ENCODE measurements around the gene IARS2.
A peak's percentile ranks its signal among the peaks of the same experiment; 100 is the strongest.
"Not testable (repeated sequence)": the region's sequence is repeated elsewhere in the genome, so short reads cannot be mapped to it uniquely, and the experiment has no call there.

The IARS2 gene

DNA sequence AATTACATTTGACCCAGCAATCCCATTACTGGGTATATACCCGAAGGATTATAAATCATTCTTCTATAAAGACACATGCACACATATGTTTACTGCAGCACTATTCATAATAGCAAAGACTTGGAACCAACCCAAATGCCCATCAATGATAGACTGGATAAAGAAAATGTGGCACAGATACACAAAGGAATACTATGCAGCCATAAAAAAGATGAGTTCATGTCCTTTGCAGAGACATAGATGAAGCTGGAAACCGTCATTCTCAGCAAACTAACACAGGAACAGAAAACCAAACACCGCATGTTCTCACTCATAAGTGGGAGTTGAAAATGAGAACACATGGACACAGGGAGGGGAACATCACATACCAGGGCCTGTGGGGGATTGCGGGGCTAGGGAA lies 76.0 kb downstream of the IARS2 start:
- DNase-seq = not testable (repeated sequence)

DNA sequence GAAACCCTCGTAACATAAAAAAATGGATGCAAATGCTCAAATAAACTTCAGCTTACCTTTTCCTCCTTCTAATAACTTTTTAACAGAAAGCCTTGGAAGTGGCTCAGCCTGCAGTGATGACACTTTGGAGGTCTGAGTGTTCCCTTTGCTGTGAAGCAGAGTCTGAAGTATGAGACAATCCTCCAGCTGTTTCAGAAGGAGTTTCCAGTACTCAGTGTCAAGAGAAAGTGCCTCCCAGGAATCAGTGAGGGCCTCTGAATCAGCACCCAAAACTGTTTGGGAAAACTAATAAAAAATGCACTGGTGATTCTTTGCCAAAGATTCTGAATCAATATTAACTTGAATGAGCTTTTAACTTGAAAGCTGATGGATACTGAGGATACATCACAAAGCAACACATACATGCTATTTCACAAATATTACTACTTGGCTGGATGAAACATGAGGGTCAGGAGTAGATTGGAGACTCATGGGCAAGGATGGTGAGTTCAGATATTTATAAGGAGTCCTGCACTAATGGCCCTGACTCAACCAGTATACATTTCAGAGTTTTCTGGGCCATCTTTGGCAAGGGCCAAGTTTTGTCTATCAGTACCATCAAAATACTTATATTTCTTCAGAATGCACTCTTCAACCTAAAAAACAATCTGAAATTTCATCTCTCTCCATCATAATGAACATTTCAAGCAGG lies 77.0 kb downstream of the IARS2 start:
- DNase-seq = no peak

DNA sequence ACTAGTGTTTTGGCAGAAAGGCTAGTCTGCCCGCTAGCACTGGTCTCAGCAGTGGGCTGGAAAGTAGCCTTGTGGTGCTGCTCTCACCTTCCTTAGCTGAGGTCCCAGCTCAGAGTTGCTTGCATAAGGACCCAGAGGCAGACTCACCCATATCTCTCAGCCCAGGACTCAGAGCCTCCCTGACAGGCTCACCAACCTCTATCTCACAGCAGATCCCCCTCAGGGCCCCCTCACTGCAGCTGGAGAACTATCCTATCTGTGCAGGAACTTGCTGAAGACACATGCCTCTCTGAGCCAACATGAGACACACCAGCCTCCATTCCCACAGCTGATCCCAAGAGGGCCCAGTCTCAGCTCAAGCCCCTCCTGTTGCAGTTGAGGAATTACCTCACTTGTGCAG lies 82.6 kb downstream of the IARS2 start:
- DNase-seq = no peak

DNA sequence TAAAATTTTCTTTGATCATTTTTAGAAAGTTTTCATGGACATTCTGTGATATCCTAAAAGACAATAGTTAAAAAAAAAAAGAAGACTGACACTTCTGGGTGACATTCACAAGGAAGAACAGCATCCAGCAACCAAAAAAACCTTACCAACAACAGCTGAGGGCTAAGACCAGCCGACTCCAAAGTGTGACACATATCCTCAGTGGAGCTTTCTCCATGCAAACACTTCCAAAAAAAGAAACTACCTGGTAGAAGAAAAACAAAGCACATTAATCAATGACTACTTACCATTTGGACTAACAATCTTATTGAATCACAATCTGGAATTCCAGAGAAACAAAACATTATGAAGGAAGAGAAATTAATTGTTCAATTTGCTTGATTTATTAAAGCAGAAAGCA lies 88.2 kb downstream of the IARS2 start:
- DNase-seq = no peak

DNA sequence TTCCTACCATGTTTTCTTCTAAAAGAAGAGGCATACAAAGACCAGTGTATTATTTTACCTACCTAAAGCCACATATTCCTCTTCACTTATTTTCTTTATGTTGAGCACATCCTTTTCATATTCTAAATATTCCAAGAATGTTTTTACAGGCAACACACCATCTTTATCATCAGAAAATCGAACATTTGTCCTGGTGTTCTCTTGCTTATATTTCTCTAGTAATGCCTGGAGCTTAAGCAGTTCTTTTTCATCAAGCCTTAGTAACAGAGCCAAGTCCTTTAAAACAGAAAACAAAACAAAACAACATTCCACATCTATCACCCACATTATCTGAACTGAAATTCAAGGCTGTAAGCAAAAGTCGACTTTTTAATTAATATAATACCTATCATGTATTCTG lies 88.7 kb downstream of the IARS2 start:
- DNase-seq = no peak

DNA sequence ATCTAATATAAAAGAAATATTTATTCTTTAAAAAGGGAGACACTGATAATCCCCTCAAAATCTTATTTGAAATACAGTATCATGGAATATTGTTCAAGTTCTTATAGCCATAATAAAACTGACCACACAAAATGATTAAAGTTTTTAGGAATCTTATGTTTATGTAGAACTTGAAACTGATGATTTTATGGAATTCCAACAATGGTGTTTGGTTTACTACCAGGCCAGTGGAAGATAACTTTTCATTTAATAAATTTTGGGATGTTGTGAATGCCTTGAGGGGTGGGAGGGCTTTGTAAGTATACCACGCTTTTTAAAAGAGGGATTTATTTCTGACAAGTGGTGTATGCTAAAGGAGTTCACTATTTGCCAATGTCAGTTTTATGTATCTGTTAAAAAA lies 90.6 kb downstream of the IARS2 start:
- DNase-seq = no peak

DNA sequence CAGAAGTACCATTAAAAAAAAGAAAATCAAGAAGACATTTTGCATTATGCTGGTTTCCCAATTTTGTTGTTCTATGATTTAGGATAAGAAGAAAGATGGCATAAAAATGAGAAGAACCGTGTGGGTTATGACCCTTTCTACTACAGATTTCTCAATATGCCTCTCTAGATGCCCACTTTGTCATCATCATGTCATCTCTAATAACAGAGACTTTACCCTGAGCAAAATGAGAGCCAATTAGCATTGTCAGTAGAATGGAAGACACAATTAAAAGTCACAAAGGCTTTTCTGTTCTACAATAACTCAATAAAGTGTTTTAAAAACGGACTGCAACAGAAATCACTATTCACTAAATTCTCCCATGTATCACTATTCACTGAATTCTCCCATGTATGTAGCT lies 92.8 kb downstream of the IARS2 start:
- no peak for DNase-seq

DNA sequence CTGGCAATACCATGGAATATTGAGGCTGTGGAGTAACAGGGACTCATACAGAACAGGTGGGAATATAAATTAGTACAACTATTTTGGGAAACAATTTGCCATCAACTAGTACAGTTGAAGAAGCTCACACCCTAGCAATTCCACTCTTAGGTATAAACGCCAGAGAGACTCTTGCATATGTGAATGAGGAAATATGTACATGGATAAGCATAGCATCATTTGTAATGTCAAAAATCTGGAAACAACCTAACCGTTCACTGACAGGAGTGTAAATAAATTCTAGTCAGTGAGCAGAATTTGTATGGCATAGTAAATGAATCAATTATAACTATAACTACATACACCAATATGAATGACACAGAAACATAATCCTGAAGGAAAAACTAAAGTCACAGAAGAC lies 94.6 kb downstream of the IARS2 start:
- no peak for DNase-seq

DNA sequence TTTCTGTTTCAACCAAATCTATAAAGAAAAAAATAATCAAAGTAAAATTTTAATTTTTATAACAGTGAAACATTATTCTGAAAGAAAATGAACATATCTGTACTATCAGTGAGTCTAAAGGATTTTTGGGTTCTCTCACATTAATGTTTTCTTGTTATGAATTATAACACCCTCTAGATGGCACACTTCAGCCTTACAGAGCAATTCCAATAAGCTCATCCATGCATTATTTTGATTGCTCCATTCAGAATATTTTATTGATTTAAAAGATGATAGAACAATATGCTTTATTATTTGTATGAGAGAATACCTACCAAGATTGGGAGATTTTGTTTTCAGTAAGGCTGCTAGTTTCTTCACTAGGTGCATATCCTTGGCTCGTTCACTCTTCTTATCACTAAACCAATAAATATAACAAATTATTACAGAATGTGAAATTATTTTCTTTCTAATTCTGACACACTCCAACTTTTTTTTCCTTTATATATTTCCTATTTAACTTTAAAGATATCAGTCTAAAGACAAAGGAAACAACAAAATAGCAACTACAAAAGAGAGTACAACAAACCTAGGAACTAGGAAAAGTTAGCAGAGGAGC lies 95.9 kb downstream of the IARS2 start:
- no peak for DNase-seq

DNA sequence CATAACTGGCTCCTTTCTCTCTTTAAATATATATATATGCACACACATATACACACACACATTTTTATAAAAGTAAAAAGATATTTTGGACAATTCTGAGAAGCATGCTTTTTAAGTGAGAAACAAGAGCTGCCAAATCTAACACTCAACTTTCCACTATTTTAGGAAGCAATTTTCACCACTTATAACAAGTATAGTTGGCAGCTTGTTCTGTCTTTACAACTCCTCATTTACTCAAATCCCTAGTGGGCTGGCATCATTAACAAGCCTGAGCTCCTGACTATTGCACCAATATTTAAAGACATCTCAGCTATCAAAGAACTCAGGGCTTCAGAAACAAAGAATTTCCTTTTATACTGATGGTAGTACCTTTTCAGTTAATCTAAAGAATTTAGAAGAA lies 101.8 kb downstream of the IARS2 start:
- peak in 1 of 2 experiments; percentile 7 for DNase-seq
